D721Med (cell line): ENCODE data around the gene RCSD1.

ENCODE experiments used
- DNase-seq: peaks from one replicate; pipeline ENCODE4 v3.0.0; 2011; ENCODE audit warnings: low spot score; ENCODE audit not compliant: insufficient read length
- FAIRE-seq: peaks from 2 replicates; lab custom pipeline; 2011; peaks lifted over from hg19 to GRCh38; lab: Jason Lieb, UNC
- TF ChIP-seq, protein P1 (sequence below): IDR thresholded peaks from 2 replicates; pipeline ENCODE4 v1.5.1; 2012; ENCODE audit warnings: mild to moderate bottlenecking, control low read depth; ENCODE audit not compliant: insufficient read depth; ENCODE audit errors: missing control alignments

The RCSD1 gene

DNA sequence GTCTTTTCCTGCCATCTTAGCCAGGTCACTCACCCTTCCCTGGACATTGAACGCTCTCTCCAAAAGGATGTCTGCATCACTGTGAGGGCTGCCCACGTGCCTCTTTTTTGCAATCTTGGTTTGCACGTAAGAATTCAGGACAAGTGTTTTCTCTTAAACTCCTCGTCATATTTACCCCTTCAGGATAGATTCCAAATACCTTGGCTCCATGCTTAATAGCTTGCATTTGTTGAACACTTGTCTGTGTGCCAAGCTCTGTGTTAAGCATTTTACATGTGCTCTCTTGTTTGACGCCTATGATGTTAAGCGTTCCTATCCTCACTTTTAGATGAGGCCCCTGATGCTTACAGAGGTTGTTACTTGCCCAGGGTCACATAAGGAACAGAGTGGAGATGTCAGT lies 29.8 kb downstream of the RCSD1 start:
- TF ChIP-seq, protein P1, sequence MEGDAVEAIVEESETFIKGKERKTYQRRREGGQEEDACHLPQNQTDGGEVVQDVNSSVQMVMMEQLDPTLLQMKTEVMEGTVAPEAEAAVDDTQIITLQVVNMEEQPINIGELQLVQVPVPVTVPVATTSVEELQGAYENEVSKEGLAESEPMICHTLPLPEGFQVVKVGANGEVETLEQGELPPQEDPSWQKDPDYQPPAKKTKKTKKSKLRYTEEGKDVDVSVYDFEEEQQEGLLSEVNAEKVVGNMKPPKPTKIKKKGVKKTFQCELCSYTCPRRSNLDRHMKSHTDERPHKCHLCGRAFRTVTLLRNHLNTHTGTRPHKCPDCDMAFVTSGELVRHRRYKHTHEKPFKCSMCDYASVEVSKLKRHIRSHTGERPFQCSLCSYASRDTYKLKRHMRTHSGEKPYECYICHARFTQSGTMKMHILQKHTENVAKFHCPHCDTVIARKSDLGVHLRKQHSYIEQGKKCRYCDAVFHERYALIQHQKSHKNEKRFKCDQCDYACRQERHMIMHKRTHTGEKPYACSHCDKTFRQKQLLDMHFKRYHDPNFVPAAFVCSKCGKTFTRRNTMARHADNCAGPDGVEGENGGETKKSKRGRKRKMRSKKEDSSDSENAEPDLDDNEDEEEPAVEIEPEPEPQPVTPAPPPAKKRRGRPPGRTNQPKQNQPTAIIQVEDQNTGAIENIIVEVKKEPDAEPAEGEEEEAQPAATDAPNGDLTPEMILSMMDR: no peak
- DNase-seq (no peak), FAIRE-seq (no peak)

DNA sequence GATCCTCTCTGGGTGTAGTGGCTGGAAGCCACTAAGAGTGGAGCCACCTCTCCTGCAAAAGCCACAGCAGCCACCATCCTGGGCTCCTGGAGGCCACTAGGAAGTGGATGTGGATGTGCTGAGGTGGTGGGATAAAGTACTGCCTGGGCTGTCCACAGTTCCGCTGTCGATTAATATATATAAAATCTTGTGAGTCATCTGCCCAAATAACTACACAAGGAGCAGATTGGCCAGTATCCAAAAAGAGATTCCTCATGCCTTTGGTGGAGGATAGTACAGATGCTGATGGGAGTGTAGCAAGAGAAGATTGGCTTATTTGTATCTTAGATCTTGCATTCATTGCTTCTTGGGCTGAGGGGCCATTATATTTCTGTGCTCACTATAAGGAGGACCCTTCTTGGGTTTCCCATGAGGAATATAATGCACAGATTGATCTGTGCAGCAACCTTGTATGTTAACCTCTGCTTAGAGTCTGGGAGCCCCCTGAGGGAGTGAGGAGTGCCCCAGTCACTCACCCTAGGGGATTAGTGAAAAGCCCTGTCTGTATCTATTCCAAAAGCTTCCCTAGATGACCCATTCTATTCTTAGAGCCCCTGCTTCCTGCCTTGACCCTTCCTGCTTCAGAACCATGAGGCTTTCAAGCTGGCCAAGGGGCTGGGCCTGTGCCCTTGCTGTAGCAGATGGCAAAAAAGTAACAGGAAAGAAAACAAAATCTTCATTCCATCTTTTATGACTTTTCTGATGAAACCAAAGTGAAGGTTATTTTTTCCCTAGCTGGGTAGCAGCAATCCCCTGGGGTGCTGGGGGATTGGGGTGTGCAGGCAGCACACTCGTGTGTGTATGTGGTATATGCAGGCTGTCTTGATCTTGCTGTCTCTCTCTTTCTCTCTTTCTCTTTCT lies 31.7 kb downstream of the RCSD1 start:
- FAIRE-seq: no peak

DNA sequence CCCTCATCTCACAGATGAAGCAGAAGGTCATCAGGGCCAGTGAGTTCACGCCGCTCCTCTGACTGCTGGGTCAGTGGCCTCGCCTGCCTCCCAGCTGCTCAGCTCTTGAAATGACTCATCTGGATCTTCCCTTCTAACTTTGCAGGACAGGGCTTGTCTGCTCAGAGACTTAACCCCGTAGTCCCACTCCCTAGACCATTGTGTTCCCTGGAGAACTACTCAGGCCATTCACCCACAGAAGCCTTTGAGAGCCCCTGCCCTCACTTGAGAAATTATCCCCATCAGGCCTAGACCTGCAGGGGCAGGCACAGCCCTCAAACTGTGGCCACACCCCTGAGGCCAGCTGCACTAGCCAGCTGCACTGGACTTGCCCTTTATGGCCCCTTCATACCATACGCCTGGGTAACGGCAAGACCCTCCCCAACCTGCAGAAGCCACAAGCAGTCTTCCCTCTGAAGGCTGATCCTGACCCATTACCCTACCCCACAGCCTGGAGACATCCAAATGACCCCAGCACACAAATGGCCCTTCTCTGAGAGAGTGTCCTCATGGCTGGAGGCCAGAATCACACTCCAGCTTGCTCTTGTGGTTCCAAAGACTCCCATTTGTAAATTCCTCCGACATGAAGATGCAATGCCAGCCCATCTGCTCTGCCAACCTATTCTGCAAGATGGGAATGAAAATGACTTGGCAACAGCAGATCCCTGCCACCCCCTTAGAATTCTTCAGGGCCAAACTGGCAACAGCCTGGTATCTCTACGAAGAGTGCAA lies 33.2 kb downstream of the RCSD1 start:
- TF ChIP-seq, protein P1: no peak
- DNase-seq: no peak
- no peak for FAIRE-seq

More for the DNA sequence above, 31.7 kb downstream of the RCSD1 start:
- TF ChIP-seq, protein P1: no peak
- DNase-seq: no peak

DNA sequence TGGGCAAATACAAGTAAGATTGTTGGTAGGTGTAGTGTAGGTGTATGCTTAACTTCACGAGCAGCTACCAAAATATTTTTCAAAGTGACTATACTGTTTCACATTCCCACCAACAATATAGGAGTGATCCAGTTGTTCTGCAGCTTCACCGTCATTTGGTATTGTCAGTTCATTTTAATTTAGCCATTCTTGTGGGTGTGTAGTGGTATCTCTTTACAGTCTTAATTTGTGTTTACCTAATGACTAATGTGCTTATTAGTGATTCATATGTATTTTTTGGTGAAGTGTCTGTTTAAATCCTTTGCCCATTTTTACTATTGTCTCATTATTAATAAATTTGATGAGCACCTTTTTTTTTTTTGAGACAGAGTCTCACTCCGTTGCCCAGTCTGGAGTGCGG lies 35.4 kb downstream of the RCSD1 start:
- FAIRE-seq (no peak), DNase-seq (no peak)
- TF ChIP-seq, protein P1: no peak

DNA sequence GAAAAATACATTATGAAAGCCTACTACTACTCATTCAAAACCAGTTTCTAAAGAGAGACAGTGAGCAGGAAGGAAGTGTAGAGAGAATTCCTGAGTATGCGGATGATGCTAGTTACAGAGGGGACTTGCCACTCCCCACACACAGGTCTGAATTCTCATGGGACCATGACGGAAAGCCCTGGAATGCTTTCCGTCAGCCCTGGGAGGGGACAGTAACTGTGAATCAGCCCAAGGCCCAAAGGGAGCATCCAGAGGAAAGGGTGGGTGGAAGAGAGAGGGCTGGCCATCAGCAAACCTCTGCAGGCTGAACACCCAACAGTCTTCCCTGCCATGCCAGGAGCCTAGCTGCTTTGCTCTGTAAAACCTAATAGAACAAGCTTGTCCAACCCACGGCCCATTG lies 36.4 kb downstream of the RCSD1 start:
- DNase-seq (no peak), FAIRE-seq (no peak)
- TF ChIP-seq, protein P1: no peak

DNA sequence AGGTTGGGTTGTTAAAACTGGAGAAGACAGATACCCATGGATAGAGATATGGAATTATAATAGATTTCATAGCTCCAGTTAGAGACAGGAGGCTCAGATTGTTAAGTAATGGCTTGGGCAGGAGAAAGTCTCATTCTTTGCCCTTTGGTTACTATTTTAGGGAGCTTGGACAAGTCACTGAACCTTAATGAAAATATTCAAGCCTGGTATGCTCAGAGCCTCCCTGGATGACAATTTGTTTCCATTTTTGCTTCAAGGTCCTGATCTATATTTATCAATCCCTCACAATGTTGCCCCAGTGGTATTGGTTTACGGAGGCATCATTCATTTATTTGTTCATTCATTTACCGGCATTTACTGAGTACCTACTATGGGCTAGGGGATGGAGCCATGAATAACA lies 37.5 kb downstream of the RCSD1 start:
- TF ChIP-seq, protein P1: no peak
- DNase-seq (no peak), FAIRE-seq (no peak)
